ENCODE results near the gene CEP55.
A peak's percentile ranks its signal among the peaks of the same experiment; 100 is the strongest.
"Not testable (repeated sequence)": the region's sequence is repeated elsewhere in the genome, so short reads cannot be mapped to it uniquely, and the experiment has no call there.

CEP55 gene

GRCh38 chr10:93515071-93516005 is 18.9 kb downstream of the CEP55 start:
- no peak for DNase-seq

- no peak for DNase-seq
Observed at GRCh38 chr10:93516006-93516380, 19.6 kb downstream of the CEP55 start.

GRCh38 chr10:93518531-93518930 is 22.1 kb downstream of the CEP55 start:
- no peak for DNase-seq

- DNase-seq = no peak
Observed at GRCh38 chr10:93535293-93535692, 38.9 kb downstream of the CEP55 start.

- DNase-seq = not testable (repeated sequence)
Observed at GRCh38 chr10:93540871-93541270, 44.5 kb downstream of the CEP55 start.

GRCh38 chr10:93541402-93542357 is 45.3 kb downstream of the CEP55 start:
- peak; percentile 63 for DNase-seq

GRCh38 chr10:93542358-93542791 is 46.0 kb downstream of the CEP55 start:
- no peak for DNase-seq

GRCh38 chr10:93546995-93547394 is 50.6 kb downstream of the CEP55 start:
- DNase-seq = not testable (repeated sequence)

- no peak for DNase-seq
Observed at GRCh38 chr10:93547522-93547921, 51.1 kb downstream of the CEP55 start.

- DNase-seq = no peak
Observed at GRCh38 chr10:93548376-93549071, 52.1 kb downstream of the CEP55 start.

- DNase-seq = no peak
Observed at GRCh38 chr10:93550606-93551005, 54.2 kb downstream of the CEP55 start.

GRCh38 chr10:93552780-93553179 is 56.4 kb downstream of the CEP55 start:
- DNase-seq = no peak

- no peak for DNase-seq
Observed at GRCh38 chr10:93553482-93554315, 57.3 kb downstream of the CEP55 start.

GRCh38 chr10:93554316-93554663 is 57.9 kb downstream of the CEP55 start:
- DNase-seq = no peak

- peak; percentile 82 for DNase-seq
Observed at GRCh38 chr10:93554760-93555432, 58.5 kb downstream of the CEP55 start.

GRCh38 chr10:93559490-93559889 is 63.1 kb downstream of the CEP55 start:
- DNase-seq = no peak

GRCh38 chr10:93560541-93560940 is 64.1 kb downstream of the CEP55 start:
- DNase-seq = no peak

GRCh38 chr10:93565446-93565845 is 69.0 kb downstream of the CEP55 start:
- no peak for DNase-seq

- no peak for DNase-seq
Observed at GRCh38 chr10:93566435-93567276, 70.2 kb downstream of the CEP55 start, which contains the start of gene FFAR4. FFAR4 (plus strand) TSS chr10:93566665; CDS start chr10:93566721, 56 bp downstream.
